HG03442 (cell line): ENCODE measurements around the gene RALGPS1.
"Not testable (repeated sequence)": the region's sequence is repeated elsewhere in the genome, so short reads cannot be mapped to it uniquely, and the experiment has no call there.

ENCODE experiments used
- ATAC-seq: cut with Tn5 transposase; IDR thresholded peaks from one replicate; pipeline ENCODE4 v1.9.1; 2021; ENCODE audit warnings: mild to moderate bottlenecking, moderate library complexity; ENCODE audit not compliant: unreplicated experiment

The RALGPS1 gene

GRCh38 chr9:127168756-127169574, 254.4 kb downstream of the RALGPS1 start:
- ATAC-seq: no peak

- ATAC-seq: no peak
Measured at GRCh38 chr9:127169575-127169883, 254.9 kb downstream of the RALGPS1 start.

GRCh38 chr9:127170103-127170502, 255.5 kb downstream of the RALGPS1 start:
- ATAC-seq: no peak

GRCh38 chr9:127170652-127171051, 256.1 kb downstream of the RALGPS1 start:
- ATAC-seq: no peak

GRCh38 chr9:127171348-127171747, 256.8 kb downstream of the RALGPS1 start:
- not testable (repeated sequence) for ATAC-seq

GRCh38 chr9:127172066-127172707, 257.6 kb downstream of the RALGPS1 start:
- no peak for ATAC-seq

GRCh38 chr9:127173063-127173462, 258.5 kb downstream of the RALGPS1 start:
- ATAC-seq: no peak

- no peak for ATAC-seq
Measured at GRCh38 chr9:127174386-127175318, 260.1 kb downstream of the RALGPS1 start.

GRCh38 chr9:127175319-127175715, 260.7 kb downstream of the RALGPS1 start:
- ATAC-seq: no peak

GRCh38 chr9:127175764-127176163, 261.2 kb downstream of the RALGPS1 start:
- ATAC-seq: no peak

GRCh38 chr9:127176631-127177030, 262.0 kb downstream of the RALGPS1 start:
- no peak for ATAC-seq

GRCh38 chr9:127177231-127177630, 262.6 kb downstream of the RALGPS1 start:
- ATAC-seq: no peak

- ATAC-seq: no peak
Measured at GRCh38 chr9:127177665-127178265, 263.2 kb downstream of the RALGPS1 start.

- ATAC-seq: no peak
Measured at GRCh38 chr9:127178686-127179632, 264.4 kb downstream of the RALGPS1 start.

GRCh38 chr9:127179633-127180441, 265.3 kb downstream of the RALGPS1 start:
- ATAC-seq: no peak

- ATAC-seq: no peak
Measured at GRCh38 chr9:127180457-127181314, 266.1 kb downstream of the RALGPS1 start.

GRCh38 chr9:127181315-127181580, 266.7 kb downstream of the RALGPS1 start:
- no peak for ATAC-seq

- no peak for ATAC-seq
Measured at GRCh38 chr9:127181595-127182190, 267.1 kb downstream of the RALGPS1 start.
